ENCODE measurements around the gene ERF.
A peak's percentile ranks its signal among the peaks of the same experiment; 100 is the strongest.
"Not testable (repeated sequence)": the region's sequence is repeated elsewhere in the genome, so short reads cannot be mapped to it uniquely, and the experiment has no call there.

ERF gene

DNA sequence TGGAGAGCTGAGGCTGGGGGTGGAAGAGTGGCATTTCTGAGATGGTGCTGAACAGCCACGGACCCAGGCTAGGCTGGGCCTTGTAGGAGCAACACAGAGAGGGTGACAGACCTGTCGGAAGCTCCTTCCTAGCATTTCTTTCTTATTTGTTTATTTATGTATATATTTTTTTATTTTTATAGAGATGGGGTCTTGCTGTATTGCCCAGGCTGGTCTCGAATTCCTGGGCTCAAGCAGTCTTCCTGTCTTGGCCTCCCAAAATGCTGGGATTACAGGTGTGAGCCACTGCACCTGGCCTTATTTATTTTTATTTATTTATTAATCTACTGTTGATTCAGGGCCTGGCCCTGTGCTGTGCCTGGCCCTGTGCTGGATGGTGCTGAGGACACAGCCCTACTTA lies 20.6 kb upstream of the ERF start:
- DNase-seq (ENCODE audit: low read depth in 2 of 2): no peak

DNA sequence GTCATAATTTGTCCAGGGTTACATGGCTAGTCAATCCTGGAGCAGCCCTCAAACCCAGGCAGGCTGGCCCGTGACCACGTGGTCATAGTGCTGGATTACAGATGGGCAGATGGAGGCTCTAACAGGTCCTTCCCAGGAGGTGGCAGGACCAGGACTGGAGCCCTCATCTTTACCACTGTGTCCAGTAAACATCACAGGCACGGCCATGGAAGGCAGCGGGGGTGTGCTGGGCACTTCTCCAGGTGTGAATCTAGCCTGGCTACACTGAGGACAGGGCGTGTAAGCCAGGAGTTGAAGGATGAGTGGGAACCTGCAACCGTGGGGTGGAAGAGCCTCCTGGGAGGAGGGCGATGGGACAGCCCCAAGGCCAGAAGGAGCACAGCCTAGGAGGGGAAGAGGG lies 20.2 kb upstream of the ERF start:
- no peak for DNase-seq (ENCODE audit: low read depth in 2 of 2)

DNA sequence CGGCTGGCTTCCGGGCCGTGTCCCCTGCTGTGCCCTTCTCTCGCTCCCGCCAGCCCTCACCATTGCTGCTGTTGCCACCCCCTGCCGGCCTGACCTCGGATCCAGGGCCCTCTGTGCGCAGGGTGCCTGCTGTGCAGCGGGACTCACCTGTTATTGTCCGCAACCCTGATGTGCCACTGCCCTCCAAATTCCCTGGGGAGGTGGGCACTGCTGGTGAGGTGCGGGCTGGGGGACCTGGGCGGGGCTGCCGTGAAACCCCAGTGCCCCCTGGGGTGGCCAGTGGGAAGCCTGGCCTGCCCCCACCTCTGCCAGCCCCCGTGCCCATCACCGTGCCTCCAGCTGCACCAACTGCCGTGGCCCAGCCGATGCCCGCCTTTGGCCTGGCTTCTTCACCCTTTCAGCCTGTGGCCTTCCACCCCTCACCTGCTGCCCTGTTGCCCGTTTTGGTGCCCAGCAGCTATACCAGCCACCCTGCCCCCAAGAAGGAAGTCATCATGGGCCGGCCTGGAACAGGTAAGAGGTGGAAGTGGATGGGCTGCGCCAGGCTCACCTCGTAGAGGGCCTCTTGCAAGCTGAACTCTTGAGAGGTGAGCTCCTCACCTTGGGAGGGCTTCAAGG lies 19.2 kb upstream of the ERF start:
- no peak for DNase-seq (ENCODE audit: low read depth in 2 of 2)

DNA sequence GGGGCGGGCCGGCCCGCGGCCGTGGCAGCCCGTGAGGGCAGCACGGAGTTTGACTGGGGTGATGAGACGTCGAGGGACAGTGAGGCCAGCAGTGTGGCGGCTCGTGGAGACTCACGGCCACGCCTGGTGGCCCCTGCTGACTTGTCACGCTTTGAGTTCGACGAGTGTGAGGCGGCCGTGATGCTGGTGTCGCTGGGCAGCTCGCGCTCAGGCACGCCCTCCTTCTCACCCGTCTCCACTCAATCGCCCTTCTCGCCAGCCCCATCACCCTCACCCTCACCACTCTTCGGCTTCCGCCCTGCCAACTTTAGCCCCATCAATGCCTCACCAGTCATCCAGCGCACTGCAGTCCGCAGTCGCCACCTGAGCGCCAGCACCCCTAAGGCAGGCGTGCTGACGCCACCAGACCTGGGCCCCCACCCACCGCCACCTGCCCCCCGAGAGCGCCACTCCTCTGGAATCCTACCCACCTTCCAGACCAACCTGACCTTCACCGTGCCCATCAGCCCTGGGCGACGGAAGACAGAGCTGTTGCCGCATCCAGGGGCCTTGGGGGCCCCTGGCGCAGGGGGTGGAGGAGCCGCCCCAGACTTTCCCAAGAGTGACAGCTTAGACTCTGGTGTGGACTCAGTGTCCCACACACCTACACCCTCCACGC lies 18.6 kb upstream of the ERF start:
- no peak for DNase-seq (ENCODE audit: low read depth in 2 of 2)

DNA sequence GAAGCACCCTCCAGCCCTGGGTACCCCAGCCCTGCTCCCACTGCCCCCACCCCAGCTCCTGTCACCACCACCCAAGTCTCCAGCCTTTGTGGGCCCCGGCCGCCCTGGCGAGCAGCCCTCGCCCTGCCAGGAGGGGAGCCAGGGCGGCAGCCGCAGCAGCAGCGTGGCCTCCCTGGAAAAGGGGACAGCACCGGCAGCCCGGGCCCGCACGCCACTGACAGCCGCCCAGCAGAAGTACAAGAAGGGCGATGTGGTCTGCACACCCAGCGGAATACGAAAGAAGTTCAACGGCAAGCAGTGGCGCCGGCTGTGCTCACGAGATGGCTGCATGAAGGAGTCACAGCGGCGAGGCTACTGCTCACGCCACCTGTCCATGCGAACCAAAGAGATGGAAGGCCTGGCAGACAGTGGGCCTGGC lies 18.1 kb upstream of the ERF start:
- DNase-seq (ENCODE audit: low read depth in 2 of 2): no peak

DNA sequence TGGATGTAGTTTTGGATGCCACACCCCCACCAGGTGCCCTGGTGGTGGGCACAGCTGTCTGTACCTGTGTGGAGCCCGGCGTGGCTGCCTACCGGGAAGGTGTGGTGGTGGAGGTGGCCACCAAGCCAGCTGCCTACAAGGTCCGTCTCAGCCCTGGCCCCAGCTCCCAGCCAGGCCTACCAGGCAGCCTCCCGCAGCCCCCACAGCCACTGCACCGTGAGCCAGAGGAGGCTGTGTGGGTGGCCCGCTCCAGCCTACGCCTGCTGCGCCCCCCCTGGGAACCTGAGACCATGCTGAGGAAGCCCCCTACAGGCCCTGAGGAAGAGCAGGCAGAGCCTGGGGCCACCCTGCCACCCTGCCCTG lies 17.6 kb upstream of the ERF start:
- no peak for DNase-seq (ENCODE audit: low read depth in 2 of 2)

DNA sequence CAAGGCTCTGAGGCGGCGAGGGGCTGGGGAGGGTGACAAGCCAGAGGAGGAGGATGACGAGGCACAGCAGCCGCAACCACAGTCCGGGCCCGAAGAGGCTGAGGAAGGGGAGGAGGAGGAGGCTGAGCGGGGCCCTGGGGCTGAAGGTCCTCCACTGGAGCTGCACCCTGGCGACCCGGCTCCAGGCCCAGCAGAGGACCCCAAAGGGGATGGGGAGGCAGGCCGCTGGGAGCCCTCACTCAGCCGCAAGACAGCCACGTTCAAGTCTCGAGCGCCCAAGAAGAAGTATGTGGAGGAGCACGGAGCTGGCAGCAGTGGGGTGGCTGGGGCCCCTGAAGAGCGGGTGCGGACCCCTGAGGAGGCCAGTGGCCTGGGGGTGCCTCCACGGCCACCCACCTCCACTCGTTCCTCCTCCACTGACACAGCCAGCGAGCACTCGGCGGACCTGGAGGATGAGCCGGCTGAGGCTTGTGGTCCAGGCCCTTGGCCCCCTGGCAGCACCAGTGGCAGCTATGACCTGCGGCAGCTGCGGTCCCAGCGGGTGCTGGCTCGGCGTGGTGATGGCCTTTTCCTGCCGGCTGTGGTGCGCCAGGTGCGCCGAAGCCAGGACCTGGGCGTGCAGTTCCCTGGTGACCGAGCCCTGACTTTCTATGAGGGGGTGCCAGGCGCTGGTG lies 17.1 kb upstream of the ERF start:
- DNase-seq (ENCODE audit: low read depth in 2 of 2): no peak

DNA sequence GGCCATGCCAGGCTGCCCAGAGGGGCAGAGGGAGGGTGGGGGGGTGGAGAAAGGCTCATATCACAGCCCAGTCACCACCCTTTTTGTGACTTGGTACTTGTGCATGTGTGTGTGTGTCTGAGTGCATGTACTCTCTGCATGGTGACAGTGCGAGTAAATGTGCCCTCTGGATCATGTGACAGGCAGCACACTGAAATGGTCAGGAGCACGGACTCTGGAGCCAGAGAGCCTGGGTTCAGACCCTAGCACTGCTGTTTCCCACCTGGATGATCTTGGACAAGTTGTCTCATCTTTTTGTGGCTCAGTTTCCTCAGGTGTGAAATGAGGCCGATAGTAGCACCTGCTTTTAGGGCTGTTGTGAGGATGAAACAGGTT lies 16.1 kb upstream of the ERF start:
- no peak for DNase-seq (ENCODE audit: low read depth in 2 of 2)

DNA sequence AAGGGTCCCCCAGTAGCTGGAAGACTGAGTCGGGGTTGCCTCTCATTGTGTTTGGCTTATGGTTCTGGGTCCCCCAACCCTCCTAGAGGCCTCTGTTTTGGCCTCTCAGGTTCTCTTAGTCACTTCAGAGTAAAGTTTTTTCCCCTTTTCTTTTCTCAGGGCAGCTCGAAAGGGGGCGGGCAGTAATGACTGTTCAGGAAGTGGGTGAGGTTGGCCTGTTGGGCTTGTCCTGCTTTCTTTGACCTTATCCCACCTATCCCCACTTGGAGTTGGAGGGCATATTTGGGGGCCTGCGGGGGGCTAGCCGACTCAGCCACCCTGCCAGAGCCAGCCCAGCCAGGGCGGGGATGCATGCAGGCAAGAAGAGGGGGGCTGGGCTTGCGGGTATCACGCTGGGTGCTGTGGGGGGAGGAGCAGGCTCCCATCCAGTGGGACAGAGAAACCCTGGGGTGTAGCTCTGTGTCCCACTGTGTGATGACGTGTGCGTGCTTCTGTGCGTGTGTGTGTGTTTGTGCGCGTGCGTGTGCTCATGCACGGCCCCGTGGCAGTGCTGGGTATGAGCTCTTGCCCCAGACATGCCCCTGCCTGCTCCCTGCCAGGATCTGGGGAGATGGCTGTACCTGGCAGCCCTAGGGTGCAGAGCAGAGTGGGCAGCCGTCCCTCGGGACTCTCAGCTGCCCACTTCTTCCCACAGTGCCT lies 15.6 kb upstream of the ERF start:
- DNase-seq (ENCODE audit: low read depth in 2 of 2): no peak

DNA sequence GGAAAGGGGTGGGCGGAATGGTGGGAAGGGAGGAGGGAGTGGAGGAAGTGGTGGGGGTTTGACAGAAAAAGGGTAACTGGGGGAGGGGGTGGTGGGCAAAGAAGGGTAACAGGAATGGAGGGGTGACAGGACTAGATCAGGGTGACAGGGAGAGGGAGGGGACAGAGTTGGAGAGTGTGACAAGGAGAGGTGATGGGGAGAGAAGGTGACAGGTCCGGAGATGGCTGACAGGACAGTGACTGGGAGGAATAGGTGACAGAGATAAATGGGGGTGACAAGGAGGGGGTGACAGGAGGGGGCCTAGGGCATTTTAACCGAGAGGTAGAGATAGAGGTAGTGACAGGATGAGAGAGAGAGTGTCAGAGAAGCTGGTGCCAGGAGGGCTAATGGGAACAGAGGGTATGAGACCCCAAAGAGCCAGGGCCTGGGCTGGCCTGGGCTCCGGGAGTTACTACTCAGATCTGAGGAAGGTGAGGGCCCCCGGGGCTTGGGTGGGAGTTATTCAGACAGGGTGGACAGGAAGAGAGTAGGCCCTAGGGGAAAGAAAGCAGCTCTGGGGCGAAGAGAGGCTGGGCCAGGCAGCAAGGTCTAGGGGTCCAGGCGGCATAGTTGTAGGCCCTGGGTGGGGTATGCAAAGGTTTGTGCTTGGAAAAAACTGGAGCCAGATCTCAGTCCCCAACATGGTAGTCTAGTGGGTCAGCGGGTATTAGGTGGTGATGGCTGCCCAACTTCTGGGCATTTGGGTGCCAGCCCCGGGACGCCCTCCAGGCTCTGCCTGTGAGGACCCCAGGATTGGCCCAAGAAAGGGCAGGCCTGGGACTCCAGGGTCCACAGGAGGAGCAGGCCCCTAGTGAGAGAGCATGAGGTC lies 14.8 kb upstream of the ERF start:
- no peak for DNase-seq (ENCODE audit: low read depth in 2 of 2)

DNA sequence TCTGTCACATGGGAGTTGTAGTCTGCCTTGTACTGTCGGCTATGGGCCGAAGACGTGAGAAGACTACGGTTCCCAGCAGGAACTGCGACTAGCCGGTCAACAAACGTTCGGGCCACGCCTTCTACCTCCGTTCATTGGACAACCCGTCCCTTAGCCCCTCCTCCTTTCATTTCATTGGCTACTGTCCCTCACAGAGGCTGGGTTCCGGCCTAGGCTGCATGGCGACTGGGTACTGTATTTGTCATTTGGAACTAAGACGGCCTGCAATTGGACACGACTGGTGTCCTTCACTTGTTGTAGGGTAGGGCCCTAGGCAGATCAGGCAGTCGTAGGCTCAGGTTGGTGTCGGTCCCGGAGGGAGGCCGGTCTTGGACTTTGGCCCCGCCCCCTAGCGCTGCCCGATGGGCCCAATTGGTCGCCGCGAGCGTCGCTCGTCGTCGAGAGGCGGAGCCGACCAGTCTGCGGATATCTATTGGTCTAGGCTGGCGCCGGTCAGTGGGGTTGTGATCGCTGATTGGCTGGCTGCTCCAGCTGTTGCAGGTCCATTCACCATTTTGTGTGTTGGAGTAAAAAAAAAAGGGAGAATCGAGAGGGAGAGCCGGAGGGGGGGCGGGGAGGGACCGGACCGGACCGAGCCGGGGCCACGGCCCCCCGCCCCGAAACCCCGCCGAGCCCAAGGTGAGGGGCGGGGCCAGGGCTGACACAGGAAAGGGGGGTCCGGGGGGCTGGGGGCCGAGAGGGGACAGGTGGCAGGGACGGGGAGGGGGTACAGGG lies 14.0 kb upstream of the ERF start, which contains the start of gene CIC:
CIC (plus strand) TSS at position 549 of the 774 bp plus-strand sequence. CDS start 2,532 bp downstream, outside the sequence.
- DNase-seq (ENCODE audit: low read depth in 2 of 2): peak; percentile 100

DNA sequence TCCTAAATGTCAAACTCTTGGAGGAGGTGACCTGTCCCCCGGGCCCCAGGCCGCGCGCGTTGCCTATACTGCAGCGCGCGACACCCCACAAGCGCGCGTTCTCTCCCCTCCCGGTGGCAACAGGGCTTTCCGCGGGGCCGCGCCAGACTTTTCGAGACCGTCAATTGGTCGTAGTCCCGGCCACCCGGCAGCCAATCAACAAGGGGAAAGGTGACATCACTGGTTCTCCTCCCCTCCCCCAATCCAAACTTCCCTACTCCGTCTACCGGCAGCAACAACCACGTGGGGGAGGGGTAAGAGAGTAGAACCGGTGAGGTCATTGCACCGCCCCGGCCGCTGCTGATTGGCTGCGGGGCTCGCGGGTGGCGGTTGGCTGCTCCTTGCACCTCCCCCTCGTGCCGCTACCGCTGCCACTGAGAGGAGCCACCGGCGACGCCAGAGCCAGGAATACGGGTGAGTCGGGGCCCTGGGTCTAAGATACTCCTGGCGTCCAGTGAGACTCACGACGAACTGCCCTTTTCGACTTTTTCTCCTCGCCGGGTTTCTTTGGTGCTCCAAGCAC lies 13.3 kb upstream of the ERF start:
- peak; percentile 99 for DNase-seq (ENCODE audit: low read depth in 2 of 2)

DNA sequence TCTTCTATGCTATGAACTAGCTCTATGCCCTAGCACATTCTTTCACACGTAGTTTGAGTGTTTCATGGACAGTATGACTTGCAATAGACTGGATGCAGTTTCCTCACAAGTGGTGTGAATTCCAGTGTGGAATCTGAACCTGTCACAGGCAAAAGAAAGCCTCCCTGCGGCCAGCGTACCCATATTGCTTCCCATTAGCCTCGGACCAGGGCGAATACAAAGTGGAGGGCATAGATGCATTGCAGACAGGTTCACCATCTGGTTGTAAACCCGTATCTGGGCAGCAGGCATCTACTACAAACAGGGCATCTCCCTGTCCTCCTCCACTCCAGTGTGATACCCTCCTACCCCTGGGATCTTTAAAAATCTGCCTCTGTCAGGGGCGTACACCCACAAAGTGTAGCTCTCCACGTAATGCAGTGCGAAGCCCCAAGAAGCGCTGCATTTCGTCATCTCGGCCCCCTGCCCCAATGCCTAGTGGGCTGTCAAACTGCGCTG lies 12.8 kb upstream of the ERF start:
- no peak for DNase-seq (ENCODE audit: low read depth in 2 of 2)

DNA sequence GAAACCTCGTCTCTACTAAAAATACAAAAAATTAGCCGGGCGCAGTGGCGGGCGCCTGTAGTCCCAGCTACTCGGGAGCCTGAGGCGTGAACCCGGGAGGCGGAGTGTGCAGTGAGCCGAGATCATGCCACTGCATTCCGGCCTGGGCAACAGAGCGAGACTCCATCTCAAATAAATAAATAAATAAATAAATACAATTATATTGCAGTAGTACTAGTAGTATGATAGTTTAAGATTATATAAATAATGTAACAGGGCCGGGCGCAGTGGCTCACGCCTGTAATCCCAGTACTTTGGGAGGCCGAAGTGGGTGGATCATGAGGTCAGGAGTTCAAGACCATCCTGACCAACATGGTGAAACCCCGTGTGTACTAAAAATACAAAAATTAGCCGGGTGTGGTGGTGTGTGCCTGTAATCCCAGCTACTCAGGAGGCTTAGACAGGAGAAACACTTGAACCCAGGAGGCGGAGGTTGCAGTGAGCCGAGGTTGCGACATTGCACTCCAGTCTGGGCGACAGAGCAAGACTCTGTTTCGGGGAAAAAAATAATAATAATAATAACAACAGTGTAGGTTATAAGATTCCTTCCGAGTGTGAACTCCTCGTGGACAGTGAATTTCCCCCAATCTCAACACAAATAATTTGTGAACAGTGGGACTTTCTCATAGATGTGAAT lies 12.1 kb upstream of the ERF start:
- not testable (repeated sequence) for DNase-seq (ENCODE audit: low read depth in 2 of 2)

DNA sequence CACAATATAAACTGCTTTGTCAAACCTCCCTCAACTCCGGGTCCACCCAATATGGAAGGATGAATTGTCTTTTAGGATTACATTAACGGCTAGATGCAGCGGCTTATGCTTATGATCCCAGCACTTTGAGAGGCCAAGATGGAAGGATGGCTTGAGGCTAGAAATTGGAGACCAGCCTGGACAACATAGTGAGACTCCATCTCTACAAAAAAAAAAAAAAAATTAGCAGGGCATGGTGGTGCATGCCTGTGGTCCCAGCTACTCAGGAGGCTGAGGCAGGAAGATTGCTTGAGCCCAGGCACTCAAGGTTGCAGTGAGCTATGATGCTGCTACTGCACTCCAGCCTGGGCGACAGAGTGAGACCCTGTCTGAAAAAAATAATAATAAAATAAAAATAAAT lies 11.2 kb upstream of the ERF start:
- DNase-seq (ENCODE audit: low read depth in 2 of 2): not testable (repeated sequence)

DNA sequence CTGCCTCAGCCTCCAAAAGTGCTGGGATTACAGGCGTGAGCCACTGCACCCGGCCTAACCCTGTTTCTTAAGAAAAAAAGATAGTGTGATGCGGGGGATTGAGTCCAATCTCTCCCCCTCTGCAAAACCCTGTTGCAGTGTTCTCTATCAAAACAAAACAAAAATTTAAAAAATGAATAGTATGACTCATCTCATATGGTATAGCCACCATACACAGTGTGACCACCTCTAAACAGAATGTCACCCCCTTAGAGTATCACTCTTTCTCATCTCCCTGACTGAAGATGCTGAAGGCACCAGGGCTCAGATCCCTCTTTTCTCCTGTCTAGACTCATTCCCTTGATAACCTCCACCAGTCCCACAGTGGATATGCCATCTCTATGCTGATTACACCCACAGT lies 6.8 kb upstream of the ERF start:
- DNase-seq (ENCODE audit: low read depth in 2 of 2): no peak

DNA sequence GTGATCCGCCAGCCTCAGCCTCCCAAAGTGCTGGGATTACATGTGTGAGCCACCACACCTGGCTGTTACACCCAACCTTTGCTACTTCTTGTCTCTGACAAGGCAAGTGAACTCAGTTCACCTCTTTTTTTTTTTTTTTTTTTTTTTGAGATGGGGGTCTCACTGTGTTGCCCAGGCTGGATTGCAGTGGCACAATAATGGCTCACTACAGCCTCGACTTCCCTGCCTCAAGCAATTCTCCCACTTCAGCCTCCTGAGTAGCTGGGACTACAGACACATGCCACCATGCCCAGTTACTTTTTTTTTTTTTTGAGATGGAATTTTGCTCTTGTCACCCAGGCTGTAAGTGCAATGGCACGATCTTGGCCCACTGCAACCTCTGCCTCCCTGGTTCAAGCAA lies 2.9 kb upstream of the ERF start:
- not testable (repeated sequence) for DNase-seq (ENCODE audit: low read depth in 2 of 2)

DNA sequence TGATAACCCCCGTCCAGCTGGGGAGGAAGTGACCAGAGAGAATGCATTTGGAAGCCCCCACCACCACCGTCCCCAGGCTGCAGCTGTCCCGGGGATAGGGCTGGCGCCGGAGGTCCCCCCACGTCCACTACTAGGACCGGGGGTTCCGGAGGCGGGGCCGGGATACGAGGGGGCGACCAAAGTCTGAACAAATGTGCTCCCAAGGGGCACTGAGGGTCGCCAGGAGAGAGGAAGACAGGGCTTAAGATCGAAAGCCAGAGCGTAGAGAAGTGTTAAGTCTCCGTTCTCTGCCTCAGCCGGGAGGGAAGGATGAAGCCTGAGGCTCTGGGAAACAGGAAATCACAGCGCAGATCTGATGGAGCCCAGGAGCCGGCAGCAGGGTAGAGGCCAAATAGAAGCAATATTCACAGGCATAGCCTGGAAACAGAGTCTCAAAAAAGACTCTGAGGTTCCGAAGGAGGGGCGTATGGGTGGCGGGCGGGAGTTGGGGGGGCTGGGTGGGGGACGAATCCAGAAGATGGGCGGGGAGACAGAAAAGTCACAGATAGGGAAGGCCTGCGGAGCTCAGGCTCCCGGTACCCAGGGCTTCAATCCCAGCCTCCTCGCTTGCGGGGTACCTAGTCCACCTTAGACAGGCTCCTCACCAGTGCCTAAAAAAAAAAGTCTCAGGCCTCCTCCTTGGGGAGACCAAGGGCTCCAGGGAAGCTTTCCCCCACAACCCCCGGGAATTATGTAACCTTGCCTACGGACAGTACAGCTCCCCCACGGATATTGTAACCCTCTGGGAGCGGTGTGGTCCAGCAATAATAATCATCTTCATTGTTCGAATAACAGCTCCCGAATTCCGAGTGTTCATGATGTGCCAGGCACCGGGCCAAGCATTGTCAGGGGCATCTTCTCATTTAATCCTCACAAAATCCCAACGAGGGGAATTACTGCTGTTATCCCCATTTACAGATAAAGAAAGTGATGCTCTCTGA lies 1.1 kb upstream of the ERF start:
- no peak for DNase-seq (ENCODE audit: low read depth in 2 of 2)
